Panc1 (cell line): ENCODE measurements around the gene KCNN3.

Experiments used
- CTCF ChIP-seq: fragments of 450-650 bp; IDR thresholded peaks from 2 replicates; pipeline ENCODE4 v1.5.1; 2017; ENCODE audit warnings: mild to moderate bottlenecking
- REST ChIP-seq, 2 experiments: IDR thresholded peaks; 2 replicates each; pipeline ENCODE4 v1.6.1; 2011 to 2012; ENCODE audit warnings: low read depth in 2 of 2, control low read depth in 1 of 2, low read length in 1 of 2, mild to moderate bottlenecking in 1 of 2, moderate library complexity in 1 of 2; ENCODE audit not compliant: insufficient read depth in 1 of 2

- TF ChIP-seq REST (IDR thresholded peaks at IDR 0.05; ENCODE audit: insufficient read depth in 1 of 2, low read depth in 2 of 2, low read length in 1 of 2) (no peak), CTCF (no peak)
Measured at GRCh38 chr1:154851392-154852177, 18.5 kb downstream of the KCNN3 start.
